BJ (cell line): Measurements from ENCODE around the gene MYH6. TPM values are rescaled to one million over a fixed set of nuclear protein-coding genes. Genes with fewer than 3 reads are reported as not detected.

Experiments
- CTCF ChIA-PET: fragments of 350-600 bp; formaldehyde crosslinking; extraction: SDS; loops from one replicate; lab custom pipeline; 2021; ENCODE audit warnings: antibody characterized with exemption, inconsistent platforms; lab: Yijun Ruan, JAX
- POLR2A ChIA-PET: fragments of 300-600 bp; sonication (Branson Sonifier 250); formaldehyde crosslinking; extraction: SDS; loops from one replicate; lab custom pipeline; 2021; ENCODE audit warnings: antibody characterized with exemption; lab: Charles Lee
- DNase-seq: peaks from one replicate; pipeline ENCODE4 v3.0.0-alpha.2; 2011; ENCODE audit warnings: low read depth
- H3K27me3 ChIP-seq: 2 replicates; pipeline ENCODE4 v1.6.0; 2011; ENCODE audit warnings: low read length; ENCODE audit not compliant: control insufficient read depth, insufficient read depth
- H3K36me3 ChIP-seq: 2 replicates; pipeline ENCODE4 v1.5.1; 2011; ENCODE audit warnings: low read length; ENCODE audit not compliant: control insufficient read depth, insufficient read depth
- H3K4me3 ChIP-seq: 2 replicates; pipeline ENCODE4 v1.5.1; 2011; ENCODE audit warnings: low read depth, mild to moderate bottlenecking, control low read depth, low read length
- polyA plus RNA-seq: library from polyadenylated mRNA; depleted of rRNA; stranded (reverse); fragments of >200 nt; gene quantifications from 2 replicates; pipeline ENCODE4 v1.2.3, GENCODE V29; 2011
- TF ChIP-seq, protein P1 (sequence below): IDR thresholded peaks from 2 replicates; pipeline ENCODE4 v1.5.1; 2011; ENCODE audit warnings: low read depth, mild to moderate bottlenecking, control low read depth, inconsistent platforms, low read length, moderate library complexity; ENCODE audit not compliant: insufficient read depth

Gene MYH6
- polyA plus RNA-seq, 1 experiment: not detected

DNA sequence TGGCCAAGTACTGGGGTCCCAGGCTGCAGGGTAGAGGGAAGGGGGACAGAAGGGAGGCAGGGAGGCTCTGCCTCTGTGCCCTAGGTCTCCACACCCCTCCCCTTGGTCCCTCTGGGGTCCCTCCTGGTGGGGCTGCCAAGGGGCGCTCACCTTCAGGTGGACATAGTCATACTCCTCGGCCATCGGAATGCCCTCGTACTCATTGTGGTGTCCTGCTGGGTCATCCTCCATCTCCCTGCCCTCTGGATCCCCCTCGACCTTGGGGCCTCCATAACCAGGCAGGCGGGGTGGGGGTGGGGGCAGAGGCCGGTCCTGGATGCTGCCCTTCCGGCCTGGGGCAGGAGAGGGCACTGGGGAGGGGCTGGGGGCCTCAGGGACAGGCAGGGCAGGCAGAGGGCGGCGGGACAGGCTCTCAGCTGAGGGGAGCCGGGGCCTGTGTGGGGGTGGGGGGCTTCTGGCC, 48.9 kb downstream of the MYH6 start:
- peaks cover 3% of the 10 kb centered on the region for H3K36me3 ChIP-seq
- no peak for DNase-seq
- peaks cover 6% of the 10 kb centered on the region for H3K27me3 ChIP-seq
- ChIA-PET CTCF (interaction anchor here (1.4 kb wide), 1 partner anchor 25 kb away, joined by 4 read pairs; no protein-coding TSS in a partner anchor), POLR2A (no interaction called here)
- H3K4me3 ChIP-seq: no peak overlapping the region
- TF ChIP-seq, protein P1, sequence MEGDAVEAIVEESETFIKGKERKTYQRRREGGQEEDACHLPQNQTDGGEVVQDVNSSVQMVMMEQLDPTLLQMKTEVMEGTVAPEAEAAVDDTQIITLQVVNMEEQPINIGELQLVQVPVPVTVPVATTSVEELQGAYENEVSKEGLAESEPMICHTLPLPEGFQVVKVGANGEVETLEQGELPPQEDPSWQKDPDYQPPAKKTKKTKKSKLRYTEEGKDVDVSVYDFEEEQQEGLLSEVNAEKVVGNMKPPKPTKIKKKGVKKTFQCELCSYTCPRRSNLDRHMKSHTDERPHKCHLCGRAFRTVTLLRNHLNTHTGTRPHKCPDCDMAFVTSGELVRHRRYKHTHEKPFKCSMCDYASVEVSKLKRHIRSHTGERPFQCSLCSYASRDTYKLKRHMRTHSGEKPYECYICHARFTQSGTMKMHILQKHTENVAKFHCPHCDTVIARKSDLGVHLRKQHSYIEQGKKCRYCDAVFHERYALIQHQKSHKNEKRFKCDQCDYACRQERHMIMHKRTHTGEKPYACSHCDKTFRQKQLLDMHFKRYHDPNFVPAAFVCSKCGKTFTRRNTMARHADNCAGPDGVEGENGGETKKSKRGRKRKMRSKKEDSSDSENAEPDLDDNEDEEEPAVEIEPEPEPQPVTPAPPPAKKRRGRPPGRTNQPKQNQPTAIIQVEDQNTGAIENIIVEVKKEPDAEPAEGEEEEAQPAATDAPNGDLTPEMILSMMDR: no peak

GRCh38 chr14:23358553-23359166, 49.4 kb downstream of the MYH6 start:
- DNase-seq: no peak
- POLR2A ChIA-PET: no interaction called here
- H3K36me3 ChIP-seq: peaks cover 3% of the 10 kb centered on the region
- peaks cover 3% of the 10 kb centered on the region; the same call in 1 of the 2 replicates for H3K27me3 ChIP-seq
- no peak overlapping the region for H3K4me3 ChIP-seq
- TF ChIP-seq, protein P1: no peak
- CTCF ChIA-PET: interaction anchor here (1.2 kb wide), 1 partner anchor 22 kb away, joined by 6 read pairs; no protein-coding TSS in a partner anchor

- TF ChIP-seq, protein P1: no peak
- H3K27me3 ChIP-seq: peaks cover 3% of the 10 kb centered on the region; the same call in 1 of the 2 replicates
- CTCF ChIA-PET: interaction anchor here (1.2 kb wide), 1 partner anchor 22 kb away, joined by 6 read pairs; no protein-coding TSS in a partner anchor
- peaks cover 3% of the 10 kb centered on the region for H3K36me3 ChIP-seq
- no peak for DNase-seq
- no peak overlapping the region for H3K4me3 ChIP-seq
- POLR2A ChIA-PET: no interaction called here
Observed at GRCh38 chr14:23358042-23358441, 50.0 kb downstream of the MYH6 start.

DNA sequence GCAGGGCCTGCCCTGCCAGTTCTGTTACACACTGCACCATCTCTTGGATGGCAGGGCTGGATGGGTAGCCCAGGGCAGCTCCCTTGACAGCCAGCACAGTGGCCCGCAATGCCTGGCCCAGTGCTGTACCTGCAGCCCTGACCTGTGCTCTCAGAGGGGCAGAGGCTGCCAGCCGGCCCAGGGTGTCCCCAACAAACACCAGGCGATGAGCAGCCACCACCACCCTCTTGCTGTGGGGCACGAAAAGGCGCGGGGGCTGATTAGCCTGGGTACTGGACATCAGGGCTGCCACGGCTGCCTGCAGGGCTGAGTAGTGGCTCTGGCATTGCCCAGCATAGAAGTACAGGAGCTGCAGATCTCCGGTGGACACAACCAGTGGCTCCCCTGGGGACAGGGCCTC, 50.8 kb downstream of the MYH6 start:
- Histone ChIP-seq H3K4me3 (no peak overlapping the region), H3K36me3 (peaks cover 3% of the 10 kb centered on the region), H3K27me3 (peaks cover 3% of the 10 kb centered on the region; the same call in 1 of the 2 replicates)
- TF ChIP-seq, protein P1: no peak
- ChIA-PET CTCF (no interaction called here), POLR2A (no interaction called here)
- no peak for DNase-seq

GRCh38 chr14:23356662-23357061, 51.4 kb downstream of the MYH6 start:
- DNase-seq: no peak
- Histone ChIP-seq H3K27me3 (peaks cover 1% of the 10 kb centered on the region; the same call in 1 of the 2 replicates), H3K36me3 (peaks cover 3% of the 10 kb centered on the region), H3K4me3 (no peak overlapping the region)
- ChIA-PET POLR2A (no interaction called here), CTCF (no interaction called here)
- TF ChIP-seq, protein P1: no peak
